Measurements from ENCODE around the gene CLEC4F. TPM values are rescaled to one million over a fixed set of nuclear protein-coding genes. Genes with fewer than 3 reads are reported as not detected.

CLEC4F gene
- total and polyA plus RNA-seq, 2 of the 13 experiments (the other 11 are each of a cell fraction or from before 2014, with no cell fraction given): 0.12 to 0.13 TPM

GRCh38 chr2:70789304-70790135, 30.9 kb downstream of the CLEC4F start (continued):
- TF ChIP-seq, protein P1, sequence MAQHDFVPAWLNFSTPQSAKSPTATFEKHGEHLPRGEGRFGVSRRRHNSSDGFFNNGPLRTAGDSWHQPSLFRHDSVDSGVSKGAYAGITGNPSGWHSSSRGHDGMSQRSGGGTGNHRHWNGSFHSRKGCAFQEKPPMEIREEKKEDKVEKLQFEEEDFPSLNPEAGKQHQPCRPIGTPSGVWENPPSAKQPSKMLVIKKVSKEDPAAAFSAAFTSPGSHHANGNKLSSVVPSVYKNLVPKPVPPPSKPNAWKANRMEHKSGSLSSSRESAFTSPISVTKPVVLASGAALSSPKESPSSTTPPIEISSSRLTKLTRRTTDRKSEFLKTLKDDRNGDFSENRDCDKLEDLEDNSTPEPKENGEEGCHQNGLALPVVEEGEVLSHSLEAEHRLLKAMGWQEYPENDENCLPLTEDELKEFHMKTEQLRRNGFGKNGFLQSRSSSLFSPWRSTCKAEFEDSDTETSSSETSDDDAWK (CRISPR knock-in tag; IDR thresholded peaks at IDR 0.05): no peak
- no peak for TF ChIP-seq MED13 (CRISPR knock-in tag; IDR thresholded peaks at IDR 0.05)
- no peak for TF ChIP-seq FOXP1 (IDR thresholded peaks at IDR 0.05)
- TF ChIP-seq FOXP1 (CRISPR knock-in tag; IDR thresholded peaks at IDR 0.05): no peak
- TF ChIP-seq ARID3A (IDR thresholded peaks at IDR 0.05; ENCODE audit: low read depth, low read length): no peak
- TF ChIP-seq ZNF598 (CRISPR knock-in tag; IDR thresholded peaks at IDR 0.05; ENCODE audit: borderline replicate concordance): peak; percentile 72
- TF ChIP-seq IRF2 (CRISPR knock-in tag; IDR thresholded peaks at IDR 0.05): peak; percentile 53; the same call in 1 of the 2 replicates
- no peak for TF ChIP-seq ZKSCAN5 (CRISPR knock-in tag; IDR thresholded peaks at IDR 0.05)
- TF ChIP-seq HOXA7 (CRISPR knock-in tag; IDR thresholded peaks at IDR 0.05): no peak
- no peak for TF ChIP-seq SMAD9 (CRISPR knock-in tag; IDR thresholded peaks at IDR 0.05)
- TF ChIP-seq ZNF7 (CRISPR knock-in tag; IDR thresholded peaks at IDR 0.05): no peak
- TF ChIP-seq ZNF317 (CRISPR knock-in tag; IDR thresholded peaks at IDR 0.05): no peak
- TF ChIP-seq, protein P2, sequence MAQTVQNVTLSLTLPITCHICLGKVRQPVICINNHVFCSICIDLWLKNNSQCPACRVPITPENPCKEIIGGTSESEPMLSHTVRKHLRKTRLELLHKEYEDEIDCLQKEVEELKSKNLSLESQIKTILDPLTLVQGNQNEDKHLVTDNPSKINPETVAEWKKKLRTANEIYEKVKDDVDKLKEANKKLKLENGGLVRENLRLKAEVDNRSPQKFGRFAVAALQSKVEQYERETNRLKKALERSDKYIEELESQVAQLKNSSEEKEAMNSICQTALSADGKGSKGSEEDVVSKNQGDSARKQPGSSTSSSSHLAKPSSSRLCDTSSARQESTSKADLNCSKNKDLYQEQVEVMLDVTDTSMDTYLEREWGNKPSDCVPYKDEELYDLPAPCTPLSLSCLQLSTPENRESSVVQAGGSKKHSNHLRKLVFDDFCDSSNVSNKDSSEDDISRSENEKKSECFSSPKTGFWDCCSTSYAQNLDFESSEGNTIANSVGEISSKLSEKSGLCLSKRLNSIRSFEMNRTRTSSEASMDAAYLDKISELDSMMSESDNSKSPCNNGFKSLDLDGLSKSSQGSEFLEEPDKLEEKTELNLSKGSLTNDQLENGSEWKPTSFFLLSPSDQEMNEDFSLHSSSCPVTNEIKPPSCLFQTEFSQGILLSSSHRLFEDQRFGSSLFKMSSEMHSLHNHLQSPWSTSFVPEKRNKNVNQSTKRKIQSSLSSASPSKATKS (CRISPR knock-in tag; IDR thresholded peaks at IDR 0.05): no peak

Measured in HepG2 (cell line).